Fibroblast of mammary gland (primary cell): ENCODE results near the gene PIEZO2.
"Not testable (repeated sequence)": the region's sequence is repeated elsewhere in the genome, so short reads cannot be mapped to it uniquely, and the experiment has no call there.

ENCODE experiments used
- DNase-seq: peaks from one replicate; pipeline ENCODE4 v3.0.0-alpha.2; 2010; ENCODE audit warnings: low read depth
- H3K4me3 ChIP-seq: 2 replicates; pipeline ENCODE4 v1.5.1; 2011; ENCODE audit warnings: low read depth, mild to moderate bottlenecking, low read length, moderate library complexity; ENCODE audit not compliant: control insufficient read depth
- CTCF ChIP-seq: conservative IDR thresholded peaks from 2 replicates; pipeline ENCODE4 v1.5.1; 2011; ENCODE audit warnings: low read depth, low read length, inconsistent platforms; ENCODE audit not compliant: control insufficient read depth, insufficient read depth

PIEZO2 gene

DNA sequence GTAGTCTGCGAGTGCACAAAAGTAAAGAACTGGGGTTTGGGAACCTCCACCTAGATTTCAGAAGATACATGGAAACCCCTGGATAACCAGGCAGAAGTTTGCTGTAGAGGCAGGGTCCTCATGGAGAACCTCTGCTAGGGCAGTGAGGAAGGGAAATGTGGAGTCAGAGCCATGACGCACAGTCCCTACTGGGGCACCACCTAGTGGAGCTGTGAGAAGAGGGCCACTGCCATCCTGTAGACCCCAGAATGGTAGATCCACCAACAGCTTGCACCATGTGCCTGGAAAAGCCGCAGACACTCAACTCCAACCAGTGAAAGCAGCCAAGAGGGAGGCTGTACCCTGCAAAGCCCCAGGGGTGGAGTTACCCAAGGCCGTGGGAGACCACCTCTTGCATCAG is 206.4 kb downstream of the PIEZO2 start:
- peak; percentile 5 for TF ChIP-seq CTCF

GRCh38 chr18:10939822-10940221 is 209.5 kb downstream of the PIEZO2 start:
- no peak for TF ChIP-seq CTCF
- no peak overlapping the region for H3K4me3 ChIP-seq
- no peak for DNase-seq

More for the DNA sequence above, 206.4 kb downstream of the PIEZO2 start:
- H3K4me3 ChIP-seq = no peak overlapping the region
- DNase-seq = no peak

GRCh38 chr18:10937743-10938640 is 211.4 kb downstream of the PIEZO2 start:
- no peak for DNase-seq
- no peak overlapping the region for H3K4me3 ChIP-seq
- TF ChIP-seq CTCF = no peak

DNA sequence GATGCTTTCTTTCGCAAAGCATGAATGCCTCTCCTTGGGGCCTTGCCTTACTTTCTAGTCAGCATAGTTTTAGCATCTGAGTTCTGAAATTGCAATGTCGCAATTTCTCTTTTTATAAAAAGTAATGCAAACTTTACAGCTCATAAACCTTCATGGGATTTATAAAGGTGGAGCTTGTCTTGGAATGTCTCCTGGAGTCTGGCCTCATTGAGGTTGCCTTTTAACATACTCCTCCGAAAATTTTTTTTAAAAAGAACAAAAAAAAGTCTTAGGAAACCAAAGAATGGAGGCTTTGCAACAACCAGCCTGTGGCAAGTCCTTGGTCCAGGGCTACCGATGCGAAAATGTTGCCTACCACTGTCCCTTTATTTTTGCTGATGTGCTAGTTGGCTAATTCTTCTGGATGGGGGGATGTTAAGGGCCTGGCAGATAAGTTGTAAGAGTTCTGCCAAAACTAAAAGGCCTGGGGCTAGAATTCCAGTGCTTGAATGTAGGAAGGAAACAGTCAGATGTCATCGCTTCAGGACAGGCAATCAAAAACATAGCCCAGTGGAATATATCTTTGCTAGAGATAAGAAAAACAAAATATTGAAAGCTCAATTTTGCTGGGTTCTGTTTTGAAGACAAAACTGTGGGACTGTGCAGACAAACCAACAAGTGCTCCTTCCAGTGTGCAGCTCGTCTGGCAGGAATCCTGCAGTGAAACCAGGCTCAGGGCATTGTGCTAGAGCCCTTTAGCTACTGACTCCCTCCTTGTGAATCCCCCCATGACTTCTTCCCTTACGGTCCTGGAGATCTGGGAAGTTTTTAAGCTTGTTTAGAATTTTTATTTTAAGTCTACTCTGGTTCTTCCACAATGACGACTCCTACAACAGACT is 213.0 kb downstream of the PIEZO2 start:
- no peak for DNase-seq
- no peak for TF ChIP-seq CTCF
- H3K4me3 ChIP-seq = no peak overlapping the region

GRCh38 chr18:10935588-10935987 is 213.8 kb downstream of the PIEZO2 start:
- H3K4me3 ChIP-seq = no peak overlapping the region
- no peak for DNase-seq
- TF ChIP-seq CTCF = no peak

- not testable (repeated sequence) for DNase-seq, H3K4me3 ChIP-seq
Measured at GRCh38 chr18:10933648-10934047, 215.7 kb downstream of the PIEZO2 start.

DNA sequence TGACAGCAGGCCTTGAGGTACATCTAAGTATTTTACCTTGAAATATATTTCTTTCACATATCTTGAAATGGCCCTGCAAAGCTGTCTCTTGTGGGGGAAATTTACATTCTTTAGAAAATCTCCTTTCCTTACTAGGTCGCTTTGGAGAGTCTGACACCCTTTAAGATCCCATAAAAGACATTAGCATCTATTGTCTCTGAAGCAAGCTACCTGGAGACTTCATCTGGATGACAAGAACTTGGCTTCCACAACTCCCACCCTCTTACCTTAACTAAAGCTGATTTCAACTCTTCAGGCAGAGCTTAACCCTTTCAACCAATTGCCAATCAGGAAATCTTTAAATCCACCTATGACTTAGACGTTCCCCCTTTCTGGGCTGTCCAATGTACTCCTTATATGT is 219.3 kb downstream of the PIEZO2 start:
- no peak for TF ChIP-seq CTCF
- no peak overlapping the region for H3K4me3 ChIP-seq
- no peak for DNase-seq
